Kidney tubule cell (primary cell): ENCODE measurements around the gene CCDC57.

Experiments used
- DNase-seq: peaks from one replicate; pipeline ENCODE4 v3.0.0-alpha.2; 2018; ENCODE audit warnings: low spot score

Gene CCDC57

DNA sequence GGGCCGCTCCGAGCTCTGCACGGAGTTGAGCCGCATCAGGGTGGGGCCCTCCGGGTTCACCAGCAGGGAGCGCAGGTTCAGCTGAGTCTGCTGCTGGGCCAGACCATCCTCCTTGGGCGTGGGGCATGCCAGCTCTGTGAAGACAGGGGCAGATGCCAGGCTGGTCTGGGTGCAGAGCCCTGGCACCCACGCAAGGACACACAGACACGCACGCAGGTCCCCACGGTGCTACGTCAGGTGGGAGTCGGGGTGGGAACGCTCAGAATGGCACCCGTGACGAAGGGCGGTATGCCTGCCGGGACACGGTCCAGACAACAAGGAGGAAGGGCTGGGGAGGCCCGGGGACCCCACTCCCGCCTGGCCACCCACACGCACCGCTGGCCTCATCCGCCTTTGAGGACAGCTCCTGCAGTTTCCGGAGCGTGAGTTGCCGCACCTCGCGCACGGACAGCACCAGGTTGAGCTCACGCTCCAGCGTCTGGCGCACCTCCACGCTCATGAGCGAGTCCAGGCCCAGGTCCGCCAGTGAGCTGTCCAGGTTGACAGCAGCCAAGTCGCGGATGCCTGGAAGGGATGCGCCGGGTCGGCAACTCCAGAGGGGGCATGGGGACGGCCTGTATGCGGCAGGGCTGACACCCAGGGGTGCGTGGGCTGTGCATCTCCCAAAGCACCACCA, 131.7 kb downstream of the CCDC57 start:
- DNase-seq, result no peak

GRCh38 chr17:82080048-82080788, 132.4 kb downstream of the CCDC57 start:
- no peak for DNase-seq

DNA sequence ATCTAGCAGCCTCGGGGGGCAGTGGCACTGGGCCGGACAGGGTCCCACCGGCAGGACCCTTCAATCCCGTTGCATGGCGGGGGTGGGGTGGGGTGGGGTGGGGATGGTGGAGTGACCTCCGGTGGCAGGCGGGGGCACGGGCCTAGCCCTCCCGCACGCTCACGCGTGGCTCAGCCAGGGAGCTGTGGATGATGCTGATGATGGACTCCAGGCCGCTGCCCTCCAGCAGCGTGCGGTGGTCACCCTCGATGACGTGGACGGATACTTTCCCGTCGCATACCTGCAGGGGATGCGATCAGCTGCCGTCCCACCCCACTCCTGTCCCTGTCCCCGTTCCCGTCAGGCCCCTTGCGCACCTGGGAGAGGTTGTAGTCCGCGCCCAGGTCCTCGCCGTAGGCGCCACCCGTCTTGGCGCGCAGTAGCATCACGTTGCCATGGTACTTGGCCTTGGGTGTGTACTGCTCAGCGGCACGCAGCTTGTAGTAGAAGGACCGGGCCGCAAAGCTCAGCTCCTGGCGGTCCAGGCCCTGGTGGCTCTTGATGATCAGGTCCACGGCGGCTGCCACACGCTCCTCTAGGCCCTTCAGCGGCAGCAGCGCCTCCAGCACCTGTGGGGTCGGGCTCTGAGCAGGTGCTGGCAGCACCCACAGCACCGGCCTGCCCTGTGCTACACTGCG, 133.5 kb downstream of the CCDC57 start:
- DNase-seq, result no peak

GRCh38 chr17:82078433-82078832, 134.2 kb downstream of the CCDC57 start:
- no peak for DNase-seq

GRCh38 chr17:82077617-82078358, 134.9 kb downstream of the CCDC57 start:
- DNase-seq, result no peak

- DNase-seq, result no peak
Measured at GRCh38 chr17:82076785-82077591, 135.7 kb downstream of the CCDC57 start.

GRCh38 chr17:82076018-82076784, 136.4 kb downstream of the CCDC57 start:
- no peak for DNase-seq

GRCh38 chr17:82073446-82073845, 139.2 kb downstream of the CCDC57 start:
- DNase-seq, result no peak

DNA sequence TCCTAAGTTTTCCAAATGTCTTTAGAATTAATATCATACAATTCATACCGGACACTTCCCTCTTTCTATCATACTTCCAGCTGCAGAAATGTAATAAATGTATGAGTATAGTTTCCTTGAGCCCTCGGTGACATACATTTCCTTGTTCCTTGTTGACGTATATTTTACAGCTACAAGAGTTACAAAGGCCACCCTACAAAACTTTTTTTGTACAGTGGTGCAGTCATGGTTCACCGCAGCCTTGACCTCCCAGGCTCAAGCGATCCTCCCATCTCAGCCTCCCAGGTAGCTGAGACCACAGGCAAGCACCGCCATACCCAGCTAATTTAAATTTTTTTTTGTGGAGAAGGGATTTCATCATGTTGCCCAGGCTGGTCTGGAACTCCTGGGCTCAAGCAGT, 139.8 kb downstream of the CCDC57 start:
- DNase-seq, result no peak

GRCh38 chr17:82070611-82071010, 142.0 kb downstream of the CCDC57 start:
- DNase-seq, result no peak

- peak; percentile 59 for DNase-seq
Measured at GRCh38 chr17:82065638-82066303, 146.9 kb downstream of the CCDC57 start, which contains the start of gene DUS1L. TSS of gene DUS1L (minus strand) at chr17:82065804. CDS start at chr17:82065059, 745 bp downstream.

GRCh38 chr17:82065193-82065637, 147.4 kb downstream of the CCDC57 start:
- DNase-seq, result no peak

DNA sequence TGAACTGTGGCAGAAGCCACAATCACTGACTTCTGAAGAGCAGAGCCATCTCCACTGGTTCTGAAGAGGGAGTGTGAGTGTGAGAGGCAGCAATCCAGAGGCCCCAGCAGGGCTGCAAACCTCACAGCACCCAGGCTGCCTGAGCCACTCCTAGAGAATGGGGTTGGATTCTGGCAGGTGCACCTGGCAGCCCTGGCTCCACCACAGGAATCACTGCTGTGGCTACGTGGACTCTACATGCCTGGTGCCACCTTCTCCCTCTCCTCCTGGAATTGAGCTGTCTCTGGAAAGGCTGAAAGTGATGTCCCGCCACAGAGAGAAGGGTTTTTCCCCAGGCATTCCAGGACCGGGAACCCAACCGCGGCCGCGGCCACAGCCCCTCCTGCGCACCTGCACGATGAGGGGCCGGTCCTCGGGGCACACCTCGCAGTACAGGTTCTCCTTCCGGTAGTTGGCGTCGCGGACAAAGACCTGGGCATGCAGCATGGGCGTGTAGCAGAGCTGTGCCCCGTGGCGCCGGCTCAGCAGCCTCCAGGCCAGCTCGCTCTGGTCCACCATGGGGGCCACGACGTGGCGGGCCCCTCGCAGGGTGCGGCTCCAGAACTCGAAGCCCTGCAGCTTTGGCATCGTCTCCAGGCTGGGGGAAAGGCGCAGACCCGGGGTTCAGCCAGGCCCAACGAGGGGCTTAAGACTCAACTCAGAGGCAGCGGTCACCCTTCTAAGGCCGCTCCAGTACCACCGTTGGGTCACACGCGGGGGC, 148.0 kb downstream of the CCDC57 start:
- peak; percentile 77 for DNase-seq

GRCh38 chr17:82063424-82064415, 148.9 kb downstream of the CCDC57 start:
- DNase-seq, result no peak

DNA sequence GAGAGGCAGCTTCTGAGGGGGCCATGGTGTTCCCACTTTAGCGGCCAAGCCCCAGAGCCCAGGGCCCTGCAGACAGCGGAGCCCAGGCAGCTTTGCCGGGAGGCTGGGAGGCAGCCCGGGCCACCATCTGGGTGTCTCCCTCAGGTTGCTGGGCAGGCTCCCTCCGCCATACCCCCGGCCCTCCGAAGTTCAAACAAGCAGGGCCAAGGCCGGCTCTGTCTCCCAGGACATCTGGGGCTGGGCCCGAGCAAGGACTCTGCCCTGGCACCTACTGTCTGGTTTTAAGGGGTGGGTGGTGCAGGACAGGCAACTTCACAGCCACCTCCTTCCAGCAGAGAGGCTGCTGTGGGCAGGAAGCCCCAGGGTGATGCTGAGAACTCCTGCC, 149.7 kb downstream of the CCDC57 start:
- no peak for DNase-seq

- no peak for DNase-seq
Measured at GRCh38 chr17:82062076-82062983, 150.3 kb downstream of the CCDC57 start.
